Karpas-422 (cell line): Measurements from ENCODE around the gene PLXNB1. TPM values are rescaled to one million over a fixed set of nuclear protein-coding genes. Genes with fewer than 3 reads are reported as not detected.

Experiments used
- DNase-seq: peaks from one replicate; pipeline ENCODE4 v3.0.0-alpha.2; 2015
- H2AFZ ChIP-seq: fragments of 200-600 bp; sonication (generic); 2 replicates; pipeline ENCODE4 v1.6.1; 2014; ENCODE audit warnings: antibody characterized with exemption, low read length, mixed read lengths
- H3K27ac ChIP-seq: fragments of 200-600 bp; sonication (generic); 2 replicates; pipeline ENCODE4 v1.5.1; 2014; ENCODE audit warnings: mild to moderate bottlenecking, low read length, moderate library complexity
- H3K27me3 ChIP-seq: fragments of 200-600 bp; sonication (generic); 2 replicates; pipeline ENCODE4 v1.6.1; 2014; ENCODE audit warnings: low read length, mixed read lengths
- H3K36me3 ChIP-seq: fragments of 200-600 bp; sonication (generic); 2 replicates; pipeline ENCODE4 v1.6.1; 2014; ENCODE audit warnings: low read length, mixed read lengths; ENCODE audit not compliant: insufficient read depth
- H3K4me1 ChIP-seq: fragments of 200-600 bp; sonication (generic); 2 replicates; pipeline ENCODE4 v1.6.1; 2014; ENCODE audit warnings: mild to moderate bottlenecking, low read length, mixed read lengths
- H3K4me2 ChIP-seq: fragments of 200-600 bp; sonication (generic); 2 replicates; pipeline ENCODE4 v1.6.1; 2014; ENCODE audit warnings: low read length, low read depth, mild to moderate bottlenecking; ENCODE audit not compliant: poor library complexity, severe bottlenecking
- H3K4me3 ChIP-seq: fragments of 200-600 bp; sonication (generic); 2 replicates; pipeline ENCODE4 v1.5.1; 2014; ENCODE audit warnings: mild to moderate bottlenecking, antibody characterized with exemption, low read length, mixed read lengths
- H3K79me2 ChIP-seq: fragments of 200-600 bp; sonication (generic); 2 replicates; pipeline ENCODE4 v1.6.1; 2014; ENCODE audit warnings: mild to moderate bottlenecking, low read length, mixed read lengths
- H3K9ac ChIP-seq: fragments of 200-600 bp; sonication (generic); 2 replicates; pipeline ENCODE4 v1.6.0; 2014; ENCODE audit warnings: low read length
- H3K9me2 ChIP-seq: fragments of 200-600 bp; sonication (generic), shearing (Covaris generic); replicated peaks from 2 replicates; pipeline ENCODE4 v1.6.0; 2014; ENCODE audit warnings: mild to moderate bottlenecking, low read length, moderate library complexity; ENCODE audit not compliant: insufficient read depth
- H3K9me3 ChIP-seq: fragments of 300-700, 200-600 bp; sonication (generic); 2 replicates; pipeline ENCODE4 v1.6.1; 2014; ENCODE audit warnings: low read length, mixed read lengths
- H4K20me1 ChIP-seq: fragments of 200-600 bp; sonication (generic); 2 replicates; pipeline ENCODE4 v1.6.1; 2014; ENCODE audit warnings: mild to moderate bottlenecking, antibody characterized with exemption, low read length, low read depth; ENCODE audit not compliant: insufficient read depth
- total RNA-seq: library from RNA; depleted of rRNA; stranded (reverse); fragments of >200 nt; shearing (Covaris generic); gene quantifications from 2 replicates; pipeline ENCODE4 v1.2.3, GENCODE V29; 2014; ENCODE audit warnings: low replicate concordance

Gene PLXNB1
- total RNA-seq, 1 experiment from 2014 or later = 34.0 TPM

GRCh38 chr3:48416546-48416945, 13.3 kb downstream of the PLXNB1 start:
- no peaks in the 10 kb centered on the region; the same call in 1 of the 2 replicates for H3K36me3 ChIP-seq
- H3K4me1 ChIP-seq = no peaks in the 10 kb centered on the region
- H2AFZ ChIP-seq = no peak overlapping the region

DNA sequence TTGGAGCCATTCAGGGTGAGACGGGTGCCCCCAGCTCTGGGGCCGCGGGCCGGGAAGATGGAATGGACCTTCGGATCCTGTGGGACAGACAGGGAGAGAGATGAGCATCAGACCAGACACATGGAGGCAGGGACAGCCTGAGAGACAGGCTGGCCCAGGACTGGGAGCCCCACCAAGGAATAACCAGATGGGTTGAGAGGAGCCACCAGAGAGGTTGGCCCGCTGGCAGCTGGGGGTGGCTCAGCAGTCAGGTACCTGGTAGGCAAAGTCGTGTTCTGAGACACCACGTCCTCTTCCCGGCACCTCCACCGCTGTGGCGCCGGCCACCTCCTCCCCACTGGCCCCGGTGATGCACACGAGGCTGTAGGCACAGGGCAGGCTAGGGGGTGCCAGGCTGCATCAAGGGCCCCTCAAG, 13.8 kb downstream of the PLXNB1 start:
- no peaks in the 10 kb centered on the region; the same call in 1 of the 2 replicates for H3K36me3 ChIP-seq
- H4K20me1 ChIP-seq = no peaks in the 10 kb centered on the region
- H3K9me3 ChIP-seq = no peaks in the 10 kb centered on the region
- H3K27me3 ChIP-seq = no peaks in the 10 kb centered on the region
- DNase-seq = no peak
- H3K9me2 ChIP-seq = no peaks in the 10 kb centered on the region
- no peak overlapping the region for H3K9ac ChIP-seq
- H2AFZ ChIP-seq = no peak overlapping the region
- H3K4me1 ChIP-seq = no peaks in the 10 kb centered on the region
- no peak overlapping the region for H3K4me3 ChIP-seq
- H3K79me2 ChIP-seq = no peaks in the 10 kb centered on the region
- H3K4me2 ChIP-seq = no peak overlapping the region
- no peak overlapping the region for H3K27ac ChIP-seq

More at GRCh38 chr3:48416546-48416945, 13.3 kb downstream of the PLXNB1 start:
- Histone ChIP-seq H3K4me2 (no peak overlapping the region), H3K79me2 (no peaks in the 10 kb centered on the region; the same call in 1 of the 2 replicates), H4K20me1 (no peaks in the 10 kb centered on the region), H3K27me3 (no peaks in the 10 kb centered on the region), H3K4me3 (no peak overlapping the region), H3K9ac (no peak overlapping the region), H3K9me2 (no peaks in the 10 kb centered on the region), H3K27ac (no peak overlapping the region), H3K9me3 (no peaks in the 10 kb centered on the region)
- no peak for DNase-seq

DNA sequence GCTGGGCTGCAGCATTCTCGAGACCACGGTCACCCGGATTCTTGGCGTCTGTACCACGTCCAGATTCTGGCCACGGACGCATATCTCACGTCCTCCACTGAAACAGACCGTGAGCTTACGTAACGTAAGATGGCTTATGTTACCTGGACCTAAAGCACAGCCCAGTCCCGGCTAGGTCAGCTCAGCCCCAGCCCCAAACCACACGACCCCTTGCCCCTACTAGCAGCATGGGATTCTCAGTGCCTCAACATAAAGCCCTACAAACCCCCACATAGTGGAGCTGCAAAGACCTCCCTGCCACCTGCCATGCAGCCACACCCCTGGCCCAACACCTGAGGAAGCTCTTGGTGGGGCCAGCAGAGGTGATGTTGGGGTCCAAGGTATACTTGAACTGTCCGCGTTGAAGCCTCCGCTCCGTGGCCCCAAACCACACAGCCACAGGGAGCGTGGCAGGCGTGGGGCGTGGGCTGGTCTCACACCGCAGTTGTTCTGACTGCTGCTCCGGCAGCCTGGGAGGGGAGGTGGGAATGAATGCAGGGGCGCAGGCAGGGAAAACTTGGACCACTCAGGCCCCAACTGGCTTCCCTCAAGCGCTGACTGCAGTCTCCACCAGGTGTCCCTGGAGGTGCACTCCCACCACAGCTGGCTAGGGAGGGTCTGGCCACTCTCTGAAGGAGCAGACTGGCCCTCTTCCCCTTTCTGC, 14.5 kb downstream of the PLXNB1 start:
- no peaks in the 10 kb centered on the region for H3K27me3 ChIP-seq
- H3K9ac ChIP-seq = no peak overlapping the region
- no peak for DNase-seq
- no peak overlapping the region for H3K4me2 ChIP-seq
- H3K4me3 ChIP-seq = no peak overlapping the region
- H3K79me2 ChIP-seq = no peaks in the 10 kb centered on the region
- no peaks in the 10 kb centered on the region; the same call in 1 of the 2 replicates for H3K36me3 ChIP-seq
- H3K4me1 ChIP-seq = no peaks in the 10 kb centered on the region
- no peak overlapping the region for H2AFZ ChIP-seq
- no peak overlapping the region for H3K27ac ChIP-seq
- H3K9me3 ChIP-seq = no peaks in the 10 kb centered on the region
- no peaks in the 10 kb centered on the region for H4K20me1 ChIP-seq
- no peaks in the 10 kb centered on the region for H3K9me2 ChIP-seq

- H3K4me1 ChIP-seq = no peaks in the 10 kb centered on the region
- no peaks in the 10 kb centered on the region; the same call in 1 of the 2 replicates for H3K36me3 ChIP-seq
- no peak overlapping the region for H2AFZ ChIP-seq
- no peak for DNase-seq
- H3K9ac ChIP-seq = no peak overlapping the region
- H3K27ac ChIP-seq = no peak overlapping the region
- no peaks in the 10 kb centered on the region for H3K9me2 ChIP-seq
- H3K9me3 ChIP-seq = no peaks in the 10 kb centered on the region
- H3K27me3 ChIP-seq = no peaks in the 10 kb centered on the region
- no peaks in the 10 kb centered on the region for H3K79me2 ChIP-seq
- no peak overlapping the region for H3K4me3 ChIP-seq
- H3K4me2 ChIP-seq = no peak overlapping the region
- H4K20me1 ChIP-seq = no peaks in the 10 kb centered on the region
These were observed 15.3 kb downstream of the PLXNB1 start for GRCh38 chr3:48414376-48415250.

DNA sequence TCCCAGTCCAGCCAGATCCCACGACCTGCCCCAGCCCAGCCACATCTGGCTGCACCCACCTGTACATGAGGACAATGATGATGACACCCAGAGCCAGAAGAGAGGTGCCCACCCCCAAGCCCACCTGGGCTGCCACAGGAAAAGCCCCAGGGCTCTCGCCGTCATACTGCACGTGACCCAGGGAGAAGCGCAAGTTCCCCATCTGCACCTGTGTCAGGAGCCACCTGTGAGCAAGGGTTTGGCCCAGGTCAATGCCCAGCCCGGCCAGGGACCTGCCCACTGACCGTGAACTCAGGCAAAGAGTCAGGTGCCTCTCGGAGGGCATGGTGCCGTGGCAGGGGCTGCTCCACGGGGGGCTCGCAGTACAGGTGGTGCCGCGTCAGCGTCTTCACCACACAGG, 16.3 kb downstream of the PLXNB1 start:
- Histone ChIP-seq H3K79me2 (no peaks in the 10 kb centered on the region), H4K20me1 (no peaks in the 10 kb centered on the region), H2AFZ (no peak overlapping the region), H3K36me3 (no peaks in the 10 kb centered on the region; the same call in 1 of the 2 replicates), H3K27ac (no peak overlapping the region), H3K9me2 (no peaks in the 10 kb centered on the region), H3K4me1 (no peaks in the 10 kb centered on the region), H3K27me3 (no peaks in the 10 kb centered on the region), H3K4me3 (no peak overlapping the region), H3K9ac (no peak overlapping the region), H3K9me3 (no peaks in the 10 kb centered on the region), H3K4me2 (no peak overlapping the region)
- DNase-seq = no peak

DNA sequence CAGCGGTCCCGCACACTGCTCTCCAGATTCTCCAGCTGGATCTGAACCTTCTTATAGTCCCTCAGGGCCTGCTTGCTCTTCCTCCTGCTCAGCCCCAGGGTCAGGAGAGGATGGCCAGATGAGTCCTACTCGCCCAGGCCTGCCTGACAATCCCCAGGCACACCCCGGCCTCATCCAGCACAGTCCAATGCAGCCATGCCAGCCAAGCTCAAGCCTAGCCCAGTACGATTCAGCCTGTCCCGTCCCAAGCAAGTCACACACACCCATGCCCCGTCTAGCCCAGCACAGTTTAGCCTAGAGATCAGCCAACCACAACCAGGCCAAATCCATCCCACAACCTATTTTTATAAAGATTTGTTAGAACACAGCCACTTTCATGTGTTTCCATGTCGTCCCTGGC, 16.8 kb downstream of the PLXNB1 start:
- H3K9me2 ChIP-seq = no peaks in the 10 kb centered on the region
- H4K20me1 ChIP-seq = no peaks in the 10 kb centered on the region
- H3K9ac ChIP-seq = no peak overlapping the region
- no peaks in the 10 kb centered on the region for H3K79me2 ChIP-seq
- no peak overlapping the region for H3K4me2 ChIP-seq
- H3K27me3 ChIP-seq = no peaks in the 10 kb centered on the region
- no peaks in the 10 kb centered on the region; the same call in 1 of the 2 replicates for H3K36me3 ChIP-seq
- no peak overlapping the region for H3K4me3 ChIP-seq
- no peak overlapping the region for H2AFZ ChIP-seq
- no peaks in the 10 kb centered on the region for H3K9me3 ChIP-seq
- no peak overlapping the region for H3K27ac ChIP-seq
- DNase-seq = no peak
- H3K4me1 ChIP-seq = no peaks in the 10 kb centered on the region

- H3K27me3 ChIP-seq = no peaks in the 10 kb centered on the region
- H3K36me3 ChIP-seq = no peaks in the 10 kb centered on the region; the same call in 1 of the 2 replicates
- no peak overlapping the region for H3K4me2 ChIP-seq
- no peaks in the 10 kb centered on the region for H3K4me1 ChIP-seq
- no peak overlapping the region for H3K4me3 ChIP-seq
- no peak for DNase-seq
- H3K9me2 ChIP-seq = no peaks in the 10 kb centered on the region
- no peak overlapping the region for H3K27ac ChIP-seq
- no peak overlapping the region for H3K9ac ChIP-seq
- no peak overlapping the region for H2AFZ ChIP-seq
- no peaks in the 10 kb centered on the region for H3K9me3 ChIP-seq
- no peaks in the 10 kb centered on the region for H4K20me1 ChIP-seq
- H3K79me2 ChIP-seq = no peaks in the 10 kb centered on the region
These were observed 17.4 kb downstream of the PLXNB1 start for GRCh38 chr3:48412375-48413001.
